Skeletal muscle satellite cell (primary cell): ENCODE results near the gene SMIM38.

Experiments
- H3K27me3 ChIP-seq: 2 replicates; pipeline ENCODE4 v1.7.0; 2013; ENCODE audit warnings: low read length; ENCODE audit not compliant: control insufficient read depth, insufficient read depth
- H3K36me3 ChIP-seq: 2 replicates; pipeline ENCODE4 v1.7.0; 2013; ENCODE audit warnings: mild to moderate bottlenecking, control low read depth, low read length; ENCODE audit not compliant: insufficient read depth
- H3K4me1 ChIP-seq: 2 replicates; pipeline ENCODE4 v1.7.0; 2013; ENCODE audit warnings: low read length; ENCODE audit not compliant: control insufficient read depth, insufficient read depth
- H3K4me2 ChIP-seq: 2 replicates; pipeline ENCODE4 v1.7.0; 2013; ENCODE audit warnings: mild to moderate bottlenecking, low read length
- H3K4me3 ChIP-seq: 2 replicates; pipeline ENCODE4 v1.7.0; 2013; ENCODE audit warnings: low read length
- H3K9ac ChIP-seq: 2 replicates; pipeline ENCODE4 v1.7.0; 2013; ENCODE audit warnings: mild to moderate bottlenecking, low read depth, low read length, moderate library complexity
- H3K9me3 ChIP-seq: replicated peaks from 2 replicates; pipeline ENCODE4 v1.7.0; 2013; ENCODE audit warnings: mild to moderate bottlenecking, control low read depth, low read length

The SMIM38 gene

DNA sequence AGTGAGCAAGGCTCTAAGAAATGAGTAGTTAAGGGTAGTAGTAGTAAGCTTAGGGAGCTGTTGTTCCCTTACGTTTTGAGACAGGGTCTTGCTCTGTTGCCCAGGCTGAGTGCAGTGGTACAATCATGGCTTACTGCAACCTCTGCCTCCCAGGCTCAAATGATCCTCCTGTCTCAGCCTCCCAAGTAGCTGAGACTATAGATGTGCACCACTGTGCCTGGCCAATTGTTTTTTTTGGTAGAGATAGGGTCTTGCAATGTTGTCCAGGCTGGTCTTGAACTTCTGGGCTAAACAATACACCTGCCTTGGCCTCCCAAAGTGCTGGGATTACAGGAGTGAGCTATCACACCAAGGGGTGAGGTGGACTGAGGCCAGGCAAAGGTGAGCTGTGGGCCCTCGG lies 10.0 kb downstream of the SMIM38 start:
- no peak overlapping the region for H3K9ac ChIP-seq
- no peak overlapping the region for H3K4me2 ChIP-seq
- no peaks in the 10 kb centered on the region for H3K36me3 ChIP-seq
- H3K4me3 ChIP-seq, result no peak overlapping the region
- peaks cover 13% of the 10 kb centered on the region for H3K4me1 ChIP-seq
- H3K9me3 ChIP-seq, result no peaks in the 10 kb centered on the region
- H3K27me3 ChIP-seq, result peaks cover 3% of the 10 kb centered on the region

DNA sequence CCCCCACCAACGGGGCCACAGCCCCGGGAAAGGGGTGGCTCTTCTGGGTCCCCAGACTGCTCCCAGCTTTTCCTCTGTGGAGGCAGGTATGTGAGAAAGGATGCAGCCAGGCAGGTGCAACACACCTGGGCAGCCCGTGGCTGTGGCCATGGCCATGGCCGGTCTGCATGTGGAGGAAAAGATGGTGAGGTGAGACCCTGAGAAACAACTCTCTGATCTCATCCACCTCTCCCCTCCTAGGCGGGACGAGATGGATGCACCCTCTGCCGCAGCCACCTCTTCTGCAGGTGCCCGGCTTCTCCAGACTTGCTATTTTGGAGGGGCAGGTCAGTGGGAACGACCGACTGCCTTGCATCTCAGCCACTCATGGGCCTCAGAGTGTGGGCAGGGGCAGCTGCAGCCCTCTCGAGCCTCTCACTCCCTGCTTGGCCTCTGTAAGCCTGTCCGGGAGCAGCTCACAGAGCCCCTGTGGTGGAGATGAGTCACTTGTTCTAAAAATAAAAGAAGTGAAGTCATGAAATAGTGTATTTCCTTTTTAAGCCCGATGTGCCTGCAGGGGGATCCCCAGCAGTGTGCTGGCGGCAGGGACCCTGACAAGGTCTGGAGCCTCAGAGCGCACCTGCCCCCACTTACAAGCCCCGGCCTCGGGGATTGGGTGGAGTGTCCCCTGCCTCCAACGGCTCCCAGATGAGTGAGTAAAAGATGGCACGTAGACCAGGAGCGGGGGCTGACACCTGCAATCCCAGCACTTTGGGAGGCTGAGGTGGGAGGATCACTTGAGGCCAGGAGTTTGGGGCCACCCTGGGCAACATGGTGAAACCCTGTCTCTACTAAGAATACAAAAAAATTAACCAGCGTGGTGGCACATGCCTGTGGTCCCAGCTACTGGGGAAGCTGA lies 10.7 kb downstream of the SMIM38 start:
- peak overlapping the region; percentile 76 for H3K4me2 ChIP-seq
- peaks cover 13% of the 10 kb centered on the region for H3K4me1 ChIP-seq
- H3K4me3 ChIP-seq, result peak overlapping the region; percentile 43
- H3K9ac ChIP-seq, result no peak overlapping the region
- H3K27me3 ChIP-seq, result peaks cover 8% of the 10 kb centered on the region
- no peaks in the 10 kb centered on the region for H3K9me3 ChIP-seq
- H3K36me3 ChIP-seq, result no peaks in the 10 kb centered on the region

DNA sequence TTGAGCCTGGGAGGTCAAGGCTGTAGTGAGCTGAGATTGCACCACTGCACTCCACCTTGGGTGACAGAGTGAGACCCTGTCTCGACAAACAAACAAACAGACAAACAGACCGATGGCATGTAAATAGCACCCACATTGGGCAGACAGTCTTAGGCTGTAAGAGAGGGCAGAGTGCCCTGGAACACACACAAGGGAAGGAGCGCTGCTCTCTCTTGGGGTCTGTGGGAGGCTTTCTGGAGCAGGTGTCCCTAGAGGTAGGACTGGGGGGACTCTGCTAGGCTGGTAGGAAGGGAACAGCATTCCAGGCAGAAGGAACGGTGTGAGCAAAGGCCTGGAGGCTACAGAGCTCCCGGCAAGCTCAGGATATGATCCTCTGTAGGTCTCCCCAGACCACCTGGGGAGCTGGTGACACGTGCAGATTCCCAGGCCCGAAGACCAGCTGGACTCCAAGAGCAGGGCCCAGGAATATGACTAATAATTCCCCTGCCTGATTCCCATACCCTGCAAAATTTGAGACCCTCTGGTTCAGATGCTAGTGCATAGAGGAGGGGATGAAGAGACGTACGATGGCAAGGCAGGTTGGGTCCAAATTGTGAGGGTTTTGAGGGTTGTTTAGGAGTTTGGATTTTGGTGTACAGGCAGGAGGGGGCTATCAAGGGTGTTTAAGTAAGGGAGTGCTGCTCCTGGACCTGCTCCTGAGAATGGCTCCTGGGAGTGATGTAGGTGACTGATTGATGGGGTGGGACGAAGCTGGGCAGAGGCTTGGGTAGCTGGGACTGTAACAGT lies 11.6 kb downstream of the SMIM38 start:
- Histone ChIP-seq H3K27me3 (peaks cover 8% of the 10 kb centered on the region), H3K9ac (no peak overlapping the region)

GRCh38 chr11:69167916-69168691 lies 12.4 kb downstream of the SMIM38 start:
- no peaks in the 10 kb centered on the region for H3K9me3 ChIP-seq
- H3K9ac ChIP-seq, result no peak overlapping the region
- H3K4me1 ChIP-seq, result peaks cover 13% of the 10 kb centered on the region
- no peak overlapping the region for H3K4me3 ChIP-seq
- H3K27me3 ChIP-seq, result peaks cover 8% of the 10 kb centered on the region
- H3K36me3 ChIP-seq, result no peaks in the 10 kb centered on the region
- no peak overlapping the region for H3K4me2 ChIP-seq

More for the DNA sequence above, 11.6 kb downstream of the SMIM38 start:
- Histone ChIP-seq H3K4me1 (peaks cover 13% of the 10 kb centered on the region), H3K4me3 (no peak overlapping the region), H3K4me2 (no peak overlapping the region), H3K36me3 (no peaks in the 10 kb centered on the region), H3K9me3 (no peaks in the 10 kb centered on the region)

DNA sequence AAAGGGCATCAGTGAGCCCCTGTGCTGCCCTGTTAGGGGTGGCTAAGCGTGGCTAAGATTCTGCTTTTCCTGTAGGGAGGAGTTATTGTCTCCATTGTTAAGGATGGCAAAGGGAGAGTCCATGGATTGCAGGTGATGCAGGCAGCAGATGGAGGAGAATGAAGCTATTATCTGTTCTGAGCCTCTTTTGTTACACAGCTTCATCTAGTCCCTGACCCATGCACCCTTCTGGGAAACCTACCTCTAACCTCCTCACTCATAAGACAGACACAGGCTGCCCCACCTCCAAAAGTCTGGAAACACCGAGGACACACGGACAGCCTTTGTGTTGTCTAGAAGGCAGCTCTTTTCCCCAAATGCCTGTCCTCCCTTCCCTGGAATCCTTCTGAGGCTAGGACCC lies 13.7 kb downstream of the SMIM38 start:
- peaks cover 8% of the 10 kb centered on the region for H3K27me3 ChIP-seq
- no peaks in the 10 kb centered on the region for H3K9me3 ChIP-seq
- no peak overlapping the region for H3K9ac ChIP-seq
- no peak overlapping the region for H3K4me2 ChIP-seq
- H3K36me3 ChIP-seq, result no peaks in the 10 kb centered on the region
- no peak overlapping the region for H3K4me3 ChIP-seq
- H3K4me1 ChIP-seq, result peaks cover 13% of the 10 kb centered on the region

- no peaks in the 10 kb centered on the region for H3K9me3 ChIP-seq
- peaks cover 13% of the 10 kb centered on the region for H3K4me1 ChIP-seq
- no peak overlapping the region for H3K4me3 ChIP-seq
- no peak overlapping the region for H3K9ac ChIP-seq
- no peak overlapping the region for H3K4me2 ChIP-seq
- H3K27me3 ChIP-seq, result peaks cover 8% of the 10 kb centered on the region
- no peaks in the 10 kb centered on the region for H3K36me3 ChIP-seq
Observed at GRCh38 chr11:69170704-69171103, 15.0 kb downstream of the SMIM38 start.

- H3K4me2 ChIP-seq, result no peak overlapping the region
- H3K4me3 ChIP-seq, result no peak overlapping the region
- peaks cover 8% of the 10 kb centered on the region for H3K27me3 ChIP-seq
- no peak overlapping the region for H3K9ac ChIP-seq
- H3K9me3 ChIP-seq, result no peaks in the 10 kb centered on the region
- H3K4me1 ChIP-seq, result peaks cover 6% of the 10 kb centered on the region
- no peaks in the 10 kb centered on the region for H3K36me3 ChIP-seq
Observed at GRCh38 chr11:69171476-69172240, 15.9 kb downstream of the SMIM38 start.

DNA sequence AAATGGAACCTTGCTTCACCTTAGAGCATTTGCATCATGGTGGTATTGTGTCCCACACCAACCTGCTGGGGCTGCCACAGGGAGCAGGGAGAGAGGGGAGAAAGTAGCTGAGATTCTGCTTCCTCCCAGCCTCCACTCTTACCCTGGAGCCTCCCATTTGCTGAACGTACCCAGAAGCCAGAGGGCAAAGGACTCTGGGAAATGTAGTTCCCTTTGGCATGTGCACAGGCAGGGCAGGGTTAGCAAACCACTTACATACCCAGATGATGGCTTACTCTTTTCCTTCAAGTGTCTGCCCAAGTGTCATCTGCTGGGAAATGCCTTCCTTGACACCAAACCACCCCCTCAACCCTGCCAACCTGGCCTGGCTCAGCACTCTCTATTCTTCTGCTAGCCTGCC lies 16.9 kb downstream of the SMIM38 start:
- no peaks in the 10 kb centered on the region for H3K4me1 ChIP-seq
- H3K9me3 ChIP-seq, result no peaks in the 10 kb centered on the region
- H3K4me3 ChIP-seq, result no peak overlapping the region
- H3K36me3 ChIP-seq, result no peaks in the 10 kb centered on the region
- peaks cover 8% of the 10 kb centered on the region for H3K27me3 ChIP-seq
- no peak overlapping the region for H3K9ac ChIP-seq
- no peak overlapping the region for H3K4me2 ChIP-seq

GRCh38 chr11:69173331-69173730 lies 17.6 kb downstream of the SMIM38 start:
- Histone ChIP-seq H3K4me2 (no peak overlapping the region), H3K27me3 (peaks cover 8% of the 10 kb centered on the region), H3K4me1 (no peaks in the 10 kb centered on the region), H3K4me3 (no peak overlapping the region), H3K9ac (no peak overlapping the region), H3K36me3 (no peaks in the 10 kb centered on the region), H3K9me3 (no peaks in the 10 kb centered on the region)

GRCh38 chr11:69173925-69174581 lies 18.3 kb downstream of the SMIM38 start:
- H3K36me3 ChIP-seq, result no peaks in the 10 kb centered on the region
- H3K4me1 ChIP-seq, result no peaks in the 10 kb centered on the region
- peaks cover 10% of the 10 kb centered on the region for H3K27me3 ChIP-seq
- no peak overlapping the region for H3K9ac ChIP-seq
- no peaks in the 10 kb centered on the region for H3K9me3 ChIP-seq
- no peak overlapping the region for H3K4me2 ChIP-seq
- no peak overlapping the region for H3K4me3 ChIP-seq
